A549 (cell line): ENCODE results near the gene MPI. TPM values are rescaled to one million over a fixed set of nuclear protein-coding genes. Genes with fewer than 3 reads are reported as not detected.

Experiments
- ATAC-seq, 2 experiments: fragments of 200-7000 bp in 1 of 2; fragments of >200 bp in 1 of 2; cut with Nextera tagmentation in 1 of 2; cut with Tn5 transposase in 1 of 2; 3 replicates each; pipeline versions ENCODE4 v1.8.0 to v1.9.1; 2018 to 2020; ENCODE audit warnings: mild to moderate bottlenecking in 1 of 2, moderate library complexity in 1 of 2
- CTCF ChIA-PET: fragments of 300-600 bp; sonication (Branson Sonifier 250); formaldehyde crosslinking; extraction: SDS; loops from one replicate; lab custom pipeline; 2021; ENCODE audit warnings: antibody characterized with exemption, inconsistent platforms; lab: Yijun Ruan, JAX
- POLR2A ChIA-PET: fragments of 350-600 bp; formaldehyde crosslinking; extraction: SDS; loops from one replicate; lab custom pipeline; 2021; ENCODE audit warnings: antibody characterized with exemption, inconsistent platforms; lab: Yijun Ruan, JAX
- DNase-seq, 2 experiments: peaks; one replicate each; pipeline versions ENCODE4 v3.0.0 to v3.0.0-alpha.2; 2011 to 2016; ENCODE audit warnings: low read depth in 1 of 2, low spot score in 1 of 2
- FAIRE-seq: peaks from 2 replicates; lab custom pipeline; 2011; peaks lifted over from hg19 to GRCh38; lab: Jason Lieb, UNC
- H3K27ac ChIP-seq, 2 experiments: fragments of >200 bp; sonication (Bioruptor Twin); formaldehyde crosslinking; 3 replicates each; pipeline ENCODE4 v1.5.1; 2016 to 2017
- H3K4me1 ChIP-seq: fragments of >200 bp; sonication (Bioruptor Twin); formaldehyde crosslinking; 3 replicates; pipeline ENCODE4 v1.6.1; 2016
- H3K4me2 ChIP-seq: fragments of >200 bp; sonication (Bioruptor Twin); formaldehyde crosslinking; 3 replicates; pipeline ENCODE4 v1.6.1; 2016
- H3K4me3 ChIP-seq: fragments of >200 bp; sonication (Bioruptor Twin); formaldehyde crosslinking; 3 replicates; pipeline ENCODE4 v1.5.1; 2016
- H3K9me3 ChIP-seq: fragments of >200 bp; sonication (Bioruptor Twin); formaldehyde crosslinking; 3 replicates; pipeline ENCODE4 v1.6.1; 2016
- ATOH8 ChIP-seq: fragments of 250-450 bp; sonication (Bioruptor Pico); IDR thresholded peaks from 2 replicates; pipeline ENCODE4 v1.5.0; 2020; ENCODE audit warnings: low read depth, mild to moderate bottlenecking, moderate library complexity
- BCL3 ChIP-seq: fragments of >200 bp; sonication (Bioruptor Twin); formaldehyde crosslinking; IDR thresholded peaks from 3 replicates; pipeline ENCODE4 v1.6.1; 2016
- BHLHE40 ChIP-seq: IDR thresholded peaks from 2 replicates; pipeline ENCODE4 v1.6.1; 2012; ENCODE audit warnings: low read depth, low read length, inconsistent platforms
- CBX2 ChIP-seq: fragments of 200-600 bp; sonication (generic); IDR thresholded peaks from 2 replicates; pipeline ENCODE4 v1.6.1; 2016; ENCODE audit warnings: low read depth, mild to moderate bottlenecking, borderline replicate concordance
- CBX8 ChIP-seq: fragments of 200-600 bp; sonication (generic); IDR thresholded peaks from 2 replicates; pipeline ENCODE4 v1.6.1; 2016
- CEBPB ChIP-seq, 2 experiments: fragments of >200 bp in 1 of 2; sonication (Bioruptor Twin) in 1 of 2; formaldehyde crosslinking in 1 of 2; IDR thresholded peaks; 2 replicates each; pipeline ENCODE4 v1.6.1; 2012 to 2016
- CTCF ChIP-seq: fragments of >200 bp; sonication (Bioruptor Twin); formaldehyde crosslinking; IDR thresholded peaks from 3 replicates; pipeline ENCODE4 v1.5.1; 2016
- ELK1 ChIP-seq: fragments of 150-350 bp; IDR thresholded peaks from 2 replicates; pipeline ENCODE4 v1.6.1; 2014; ENCODE audit warnings: low read depth, mild to moderate bottlenecking, low read length
- FOSL2 ChIP-seq, 2 experiments: fragments of 450-650 bp in 1 of 2; fragments of >200 bp in 1 of 2; sonication (Bioruptor Twin) in 1 of 2; formaldehyde crosslinking; IDR thresholded peaks; 2 replicates each; pipeline versions ENCODE4 v1.5.0 to v1.6.1; 2016 to 2020; ENCODE audit warnings: mild to moderate bottlenecking in 1 of 2, moderate library complexity in 1 of 2
- HDAC2 ChIP-seq: fragments of 200-600 bp; sonication (generic); IDR thresholded peaks from 2 replicates; pipeline ENCODE4 v1.6.1; 2016
- HMGXB4 ChIP-seq: fragments of 250-450 bp; sonication (Bioruptor Pico); IDR thresholded peaks from 2 replicates; pipeline ENCODE4 v1.5.0; 2021; ENCODE audit warnings: mild to moderate bottlenecking, moderate library complexity, borderline replicate concordance
- JUN ChIP-seq, 2 experiments: fragments of >200 bp; sonication (Bioruptor Twin); formaldehyde crosslinking; IDR thresholded peaks; 2 replicates in 1 of 2; 3 replicates in 1 of 2; pipeline ENCODE4 v1.6.1; 2016 to 2017
- KDM1A ChIP-seq: fragments of 200-600 bp; sonication (generic); IDR thresholded peaks from 2 replicates; pipeline ENCODE4 v1.6.1; 2016; ENCODE audit warnings: low read depth, mild to moderate bottlenecking
- PBX3 ChIP-seq: IDR thresholded peaks from 2 replicates; pipeline ENCODE4 v1.6.1; 2012
- RCOR1 ChIP-seq: fragments of 150-350 bp; IDR thresholded peaks from 2 replicates; pipeline ENCODE4 v1.6.1; 2014; ENCODE audit warnings: antibody characterized with exemption, low read length, low read depth
- SMC3 ChIP-seq: fragments of >200 bp; sonication (Bioruptor Twin); formaldehyde crosslinking; IDR thresholded peaks from 3 replicates; pipeline ENCODE4 v1.6.1; 2018; ENCODE audit warnings: inconsistent platforms
- ZFP36 ChIP-seq: fragments of 450-650 bp; IDR thresholded peaks from 2 replicates; pipeline ENCODE4 v1.6.1; 2014; ENCODE audit warnings: borderline replicate concordance; ENCODE audit not compliant: partially characterized antibody
- WGBS: methylation state at CpG from one replicate; pipeline ENCODE4 v1.1.6; 2017; ENCODE audit errors: missing lambda C conversion rate; 5-methylcytosine and 5-hydroxymethylcytosine counted together
- polyA plus RNA-seq, 4 experiments: library from polyadenylated mRNA; depleted of rRNA in 3 of 4; stranded (reverse); fragments of >200 nt; fragmentation: RNase III in 1 of 4; extraction: RNeasy Plus Mini Kit Qiagen cat#74134 plus additional on column Dnase treatment in 1 of 4; gene quantifications; 2 replicates in 3 of 4; 3 replicates in 1 of 4; pipeline ENCODE4 v1.2.3, GENCODE V29; 2011 to 2017

The MPI gene
- polyA plus RNA-seq, 2 of the 4 experiments (the other 2 are of a cell fraction) = 39.9 to 53.7 TPM

GRCh38 chr15:74890665-74890960, 771 bp downstream of the MPI start:
- Histone ChIP-seq H3K4me3 (peak overlapping the region; percentile 63), H3K4me2 (peak overlapping the region; percentile 80), H3K27ac (peak overlapping the region; percentile 78 to 90), H3K4me1 (peaks cover 9% of the 10 kb centered on the region; the same call in 1 of the 3 replicates), H3K9me3 (no peaks in the 10 kb centered on the region)
- FAIRE-seq (no peak), DNase-seq (no peak), ATAC-seq (no peak)
- TF ChIP-seq CBX2 (no peak), ATOH8 (CRISPR knock-in tag) (no peak), HDAC2 (no peak), CBX8 (no peak), RCOR1 (no peak)
- 0% methylated on average over 1 of the region's 1 CpG for WGBS
- CTCF ChIA-PET = interaction anchor here (1.0 to 9.2 kb wide), 3 partner anchors 10 to 121 kb away, joined by 3 to 92 read pairs (median 4); partner anchors contain the start of gene FAM219B
- POLR2A ChIA-PET = interaction anchor here (0.9 to 1.8 kb wide), 3 partner anchors 10 to 47 kb away, joined by 3 to 15 read pairs (median 11); partner anchors contain the start of genes COX5A and FAM219B

- FAIRE-seq (no peak), DNase-seq (no peak), ATAC-seq (no peak)
- H3K9me3 ChIP-seq = no peaks in the 10 kb centered on the region
- CTCF ChIA-PET = interaction anchor here (0.7 to 9.2 kb wide), 2 partner anchors 9 to 36 kb away, joined by 4 to 92 read pairs; no protein-coding TSS in a partner anchor
- WGBS = 87% methylated on average over 3 of the region's 3 CpGs
- H3K4me1 ChIP-seq = peaks cover 9% of the 10 kb centered on the region; the same call in 1 of the 3 replicates
- H3K27ac ChIP-seq = no peak overlapping the region
- TF ChIP-seq CBX8 = no peak
- TF ChIP-seq BHLHE40 = no peak
- TF ChIP-seq HMGXB4 (CRISPR knock-in tag) = no peak
- TF ChIP-seq ELK1 = no peak
- H3K4me3 ChIP-seq = no peak overlapping the region
- POLR2A ChIA-PET = no interaction called here
- no peak overlapping the region for H3K4me2 ChIP-seq
Measured at GRCh38 chr15:74891469-74891868, 1.6 kb downstream of the MPI start.

GRCh38 chr15:74892313-74892712, 2.5 kb downstream of the MPI start:
- H3K27ac ChIP-seq = no peak overlapping the region
- CTCF ChIA-PET = interaction anchor here (9.2 kb wide), 1 partner anchor 9 kb away, joined by 92 read pairs; no protein-coding TSS in a partner anchor
- FAIRE-seq = no peak
- no peak overlapping the region for H3K4me2 ChIP-seq
- DNase-seq = no peak
- WGBS = 71% methylated on average over 3 of the region's 3 CpGs
- H3K4me1 ChIP-seq = peaks cover 9% of the 10 kb centered on the region; the same call in 1 of the 3 replicates
- no peak overlapping the region for H3K4me3 ChIP-seq
- no peak for TF ChIP-seq PBX3
- TF ChIP-seq, all 56 proteins: peak for 0
- ATAC-seq = no peak
- POLR2A ChIA-PET = interaction anchor here (0.7 to 1.2 kb wide), 2 partner anchors 15 to 48 kb away, joined by 3 read pairs; no protein-coding TSS in a partner anchor
- H3K9me3 ChIP-seq = no peaks in the 10 kb centered on the region

- FAIRE-seq (no peak), ATAC-seq (no peak), DNase-seq (no peak)
- ChIA-PET POLR2A (interaction anchor here (1.2 kb wide), 1 partner anchor 14 kb away, joined by 3 read pairs; no protein-coding TSS in a partner anchor), CTCF (interaction anchor here (1.3 to 9.2 kb wide), 2 partner anchors 8 to 57 kb away, joined by 5 to 92 read pairs; no protein-coding TSS in a partner anchor)
- no peak overlapping the region for H3K4me3 ChIP-seq
- 94% methylated on average over 2 of the region's 2 CpGs for WGBS
- no peak overlapping the region for H3K27ac ChIP-seq
- no peaks in the 10 kb centered on the region for H3K9me3 ChIP-seq
- peaks cover 9% of the 10 kb centered on the region; the same call in 1 of the 3 replicates for H3K4me1 ChIP-seq
- H3K4me2 ChIP-seq = no peak overlapping the region
- TF ChIP-seq FOSL2 (IDR thresholded peaks at IDR 0.05) = no peak
- no peak for TF ChIP-seq FOSL2 (CRISPR knock-in tag; IDR thresholded peaks at IDR 0.05)
- no peak for TF ChIP-seq ELK1
- no peak for TF ChIP-seq HDAC2
- TF ChIP-seq JUN (IDR thresholded peaks at IDR 0.05) = no peak
- TF ChIP-seq ATOH8 (CRISPR knock-in tag) = no peak
- TF ChIP-seq CTCF = no peak
- TF ChIP-seq BCL3 = no peak
- no peak for TF ChIP-seq SMC3
- no peak for TF ChIP-seq ZFP36
- no peak for TF ChIP-seq KDM1A
- TF ChIP-seq CEBPB (IDR thresholded peaks at IDR 0.05) = no peak
Measured at GRCh38 chr15:74892931-74893330, 3.1 kb downstream of the MPI start.
